GM12801 (cell line): ENCODE results near the gene PFDN5.

Experiments used
- CTCF ChIP-seq: IDR thresholded peaks from one replicate; pipeline ENCODE4 v1.5.1; 2011; ENCODE audit warnings: control low read depth; ENCODE audit not compliant: insufficient read length; ENCODE audit errors: extremely low read depth

Gene PFDN5

GRCh38 chr12:53347905-53348304 lies 52.6 kb downstream of the PFDN5 start:
- no peak for TF ChIP-seq CTCF
